ENCODE results near the gene FBXO41. TPM values are rescaled to one million over a fixed set of nuclear protein-coding genes. Genes with fewer than 3 reads are reported as not detected.

FBXO41 gene
- total RNA-seq, 1 donor from 2014 or later: 5.2 TPM

DNA sequence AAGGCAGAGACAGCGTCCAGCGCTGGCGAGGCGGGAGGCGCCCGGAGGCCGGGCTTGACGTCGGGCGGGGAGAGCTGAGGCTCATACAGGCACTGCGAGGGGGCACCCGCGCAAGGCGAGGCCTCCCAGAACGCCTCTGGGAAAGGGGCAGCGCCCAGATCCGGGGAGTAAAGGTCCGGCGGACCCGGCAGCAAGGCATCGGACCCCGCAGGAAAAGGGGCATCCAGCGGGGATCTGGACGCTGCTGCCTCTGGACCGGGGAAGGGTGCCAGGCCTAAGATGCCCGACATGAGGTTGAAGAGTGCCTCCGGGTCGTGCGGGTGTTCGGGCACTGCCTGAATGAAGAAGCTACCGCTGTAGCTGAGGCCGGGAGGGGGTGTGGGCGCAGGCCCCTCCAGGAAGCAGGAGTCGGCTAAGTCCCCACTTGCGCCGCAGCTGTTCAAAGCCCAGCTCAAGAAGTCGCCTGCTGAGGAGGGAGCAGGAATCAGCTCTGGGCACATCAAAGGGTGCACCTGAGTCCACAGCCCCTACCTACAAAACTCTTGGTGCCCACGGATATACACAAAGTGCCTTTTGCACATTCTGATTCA is 8.1 kb upstream of the FBXO41 start:
- Mint-ChIP-seq H3K9me3 (no peaks in the 10 kb centered on the region), H3K36me3 (no peaks in the 10 kb centered on the region), H3K4me1 (ENCODE audit: unreplicated experiment) (no peaks in the 10 kb centered on the region), H3K4me3 (peak overlapping the region; percentile 79), H3K27me3 (peaks cover 95% of the 10 kb centered on the region), H3K27ac (peak overlapping the region; percentile 36)
- TF ChIP-seq, protein P1, sequence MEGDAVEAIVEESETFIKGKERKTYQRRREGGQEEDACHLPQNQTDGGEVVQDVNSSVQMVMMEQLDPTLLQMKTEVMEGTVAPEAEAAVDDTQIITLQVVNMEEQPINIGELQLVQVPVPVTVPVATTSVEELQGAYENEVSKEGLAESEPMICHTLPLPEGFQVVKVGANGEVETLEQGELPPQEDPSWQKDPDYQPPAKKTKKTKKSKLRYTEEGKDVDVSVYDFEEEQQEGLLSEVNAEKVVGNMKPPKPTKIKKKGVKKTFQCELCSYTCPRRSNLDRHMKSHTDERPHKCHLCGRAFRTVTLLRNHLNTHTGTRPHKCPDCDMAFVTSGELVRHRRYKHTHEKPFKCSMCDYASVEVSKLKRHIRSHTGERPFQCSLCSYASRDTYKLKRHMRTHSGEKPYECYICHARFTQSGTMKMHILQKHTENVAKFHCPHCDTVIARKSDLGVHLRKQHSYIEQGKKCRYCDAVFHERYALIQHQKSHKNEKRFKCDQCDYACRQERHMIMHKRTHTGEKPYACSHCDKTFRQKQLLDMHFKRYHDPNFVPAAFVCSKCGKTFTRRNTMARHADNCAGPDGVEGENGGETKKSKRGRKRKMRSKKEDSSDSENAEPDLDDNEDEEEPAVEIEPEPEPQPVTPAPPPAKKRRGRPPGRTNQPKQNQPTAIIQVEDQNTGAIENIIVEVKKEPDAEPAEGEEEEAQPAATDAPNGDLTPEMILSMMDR (conservative IDR thresholded peaks at IDR 0.05): no peak
- DNase-seq (ENCODE audit: extremely low spot score, unreplicated experiment): no peak

DNA sequence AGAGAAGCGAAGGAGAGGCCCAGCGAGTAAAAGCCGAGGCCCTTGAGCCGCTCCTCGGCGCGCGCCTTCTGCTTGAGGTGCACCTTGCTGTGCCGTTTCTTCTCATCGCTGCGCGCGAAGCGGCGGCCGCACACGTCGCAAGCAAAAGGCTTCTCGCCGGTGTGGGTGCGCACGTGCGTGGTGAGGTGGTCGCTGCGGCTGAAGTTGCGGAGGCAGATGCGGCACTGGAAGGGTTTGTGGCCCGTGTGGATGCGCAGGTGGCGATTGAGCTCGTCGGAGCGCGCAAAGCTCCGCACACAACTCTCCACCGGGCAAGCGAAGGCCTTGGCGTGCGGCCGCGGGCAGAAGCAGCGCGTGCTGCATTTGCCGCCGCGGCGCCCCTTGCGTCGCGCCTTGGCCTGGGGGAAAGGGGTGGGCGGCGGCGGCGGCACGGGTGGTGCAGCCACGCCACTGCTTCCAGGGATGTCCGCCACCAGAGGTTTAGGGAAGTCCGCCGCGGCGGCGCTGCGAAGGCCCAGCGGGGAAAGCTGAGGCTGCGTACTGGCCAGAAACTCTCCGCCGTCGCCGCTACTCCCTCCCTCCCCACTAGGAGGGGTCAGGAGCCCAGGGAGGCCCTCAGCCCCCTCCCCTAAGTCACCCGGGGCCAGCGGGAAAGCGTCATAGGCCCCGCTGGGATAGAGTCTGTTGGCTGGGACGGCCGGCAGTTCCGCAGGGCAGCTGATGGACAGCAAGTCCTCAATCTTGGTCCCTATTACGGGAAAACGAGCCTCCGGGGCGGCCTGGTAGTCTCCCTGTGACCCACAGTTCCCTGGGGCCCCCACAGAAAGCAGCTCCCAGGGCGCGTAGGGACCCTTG is 7.4 kb upstream of the FBXO41 start:
- Mint-ChIP-seq H3K4me1 (ENCODE audit: unreplicated experiment) (no peaks in the 10 kb centered on the region), H3K9me3 (no peaks in the 10 kb centered on the region), H3K36me3 (no peaks in the 10 kb centered on the region), H3K4me3 (peak overlapping the region; percentile 79), H3K27me3 (peaks cover 95% of the 10 kb centered on the region), H3K27ac (no peak overlapping the region)
- TF ChIP-seq, protein P1 (conservative IDR thresholded peaks at IDR 0.05): peak; percentile 46
- DNase-seq (ENCODE audit: extremely low spot score, unreplicated experiment): no peak

DNA sequence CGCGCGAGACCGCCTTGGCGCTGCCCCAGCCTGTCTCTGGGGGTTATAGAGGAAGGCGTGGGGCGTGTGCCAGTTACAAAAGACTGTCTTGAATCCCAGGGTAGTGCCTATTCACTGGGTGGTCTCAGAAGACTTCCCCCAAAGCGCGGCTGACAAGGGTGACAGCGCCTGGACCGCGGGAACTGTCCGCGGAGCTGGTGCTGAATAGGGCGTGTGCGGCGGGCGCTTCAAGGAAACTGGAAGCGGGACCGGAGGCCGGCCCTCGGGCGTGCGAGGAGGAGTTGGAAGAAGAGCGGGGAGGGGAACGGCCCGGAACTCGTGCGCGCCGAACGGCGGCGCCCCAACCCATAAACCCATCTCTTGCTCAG is 6.8 kb upstream of the FBXO41 start:
- Mint-ChIP-seq H3K27ac (no peak overlapping the region), H3K4me3 (peak overlapping the region; percentile 79), H3K36me3 (no peaks in the 10 kb centered on the region), H3K9me3 (no peaks in the 10 kb centered on the region), H3K4me1 (ENCODE audit: unreplicated experiment) (no peaks in the 10 kb centered on the region), H3K27me3 (peaks cover 95% of the 10 kb centered on the region)
- TF ChIP-seq, protein P1 (conservative IDR thresholded peaks at IDR 0.05): no peak
- peak; percentile 77 for DNase-seq (ENCODE audit: extremely low spot score, unreplicated experiment)

DNA sequence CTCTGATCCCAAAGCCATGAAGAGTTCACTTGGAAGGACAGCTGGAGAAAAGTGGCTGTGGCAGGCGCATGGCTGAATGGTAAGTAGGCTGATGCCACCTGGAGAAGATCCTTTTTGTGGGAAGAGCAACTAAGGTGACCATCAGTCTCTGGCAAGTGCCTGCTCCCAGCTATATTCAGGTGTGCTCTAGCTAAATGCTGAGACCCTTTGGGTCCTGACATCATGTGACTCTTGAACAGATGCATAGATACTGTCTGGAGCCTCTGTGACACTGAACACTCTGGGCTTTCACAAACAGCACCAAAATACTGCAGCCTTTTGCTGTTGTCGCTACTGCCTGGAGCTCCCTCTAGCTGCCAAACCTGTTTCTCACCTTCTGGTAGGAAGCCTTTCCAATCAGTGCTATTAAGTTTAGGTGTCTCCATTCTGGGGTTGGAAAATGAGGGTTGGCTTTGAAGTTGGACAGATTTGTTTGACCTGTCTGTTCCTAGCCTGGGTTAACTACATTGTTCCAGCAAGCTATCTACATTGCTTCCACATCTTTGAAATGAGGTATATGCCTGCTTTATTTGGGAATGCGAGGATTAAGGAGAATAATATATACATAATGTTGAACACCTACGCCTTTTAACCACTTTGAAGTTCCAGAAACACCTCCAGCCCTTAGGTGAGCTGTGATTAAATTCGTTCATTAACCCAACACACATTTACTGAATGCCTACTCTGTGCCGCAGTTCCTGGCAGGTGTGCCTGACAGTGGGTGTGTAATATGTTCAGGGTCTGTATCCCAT is 6.0 kb upstream of the FBXO41 start:
- Mint-ChIP-seq H3K36me3 (no peaks in the 10 kb centered on the region), H3K4me1 (ENCODE audit: unreplicated experiment) (no peaks in the 10 kb centered on the region), H3K9me3 (no peaks in the 10 kb centered on the region), H3K4me3 (no peak overlapping the region), H3K27ac (no peak overlapping the region), H3K27me3 (peaks cover 95% of the 10 kb centered on the region)
- DNase-seq (ENCODE audit: extremely low spot score, unreplicated experiment): peak; percentile 63
- TF ChIP-seq, protein P1 (conservative IDR thresholded peaks at IDR 0.05): peak; percentile 64

DNA sequence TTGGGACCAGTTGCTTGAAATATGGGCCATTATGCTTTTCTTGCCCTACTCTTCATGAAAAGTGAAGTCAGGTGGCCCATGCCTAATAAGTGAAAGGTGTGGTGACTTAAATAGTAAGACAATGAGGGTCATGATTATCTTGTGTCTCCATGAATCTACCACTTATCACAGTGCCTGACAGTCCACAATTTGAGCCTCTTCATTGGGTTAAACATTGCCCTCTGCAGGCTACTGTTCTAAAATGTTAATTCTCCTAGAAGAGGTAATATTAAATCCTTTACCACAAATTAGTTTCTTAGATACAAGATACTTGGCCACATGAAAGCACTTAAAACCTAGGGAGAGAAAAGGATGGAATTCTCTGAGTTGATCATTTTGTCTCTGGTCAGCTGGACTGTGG is 5.0 kb upstream of the FBXO41 start:
- H3K4me3 Mint-ChIP-seq: no peak overlapping the region
- no peaks in the 10 kb centered on the region for H3K36me3 Mint-ChIP-seq
- no peaks in the 10 kb centered on the region for H3K9me3 Mint-ChIP-seq
- peaks cover 92% of the 10 kb centered on the region for H3K27me3 Mint-ChIP-seq
- DNase-seq (ENCODE audit: extremely low spot score, unreplicated experiment): no peak
- no peak overlapping the region for H3K27ac Mint-ChIP-seq
- TF ChIP-seq, protein P1 (conservative IDR thresholded peaks at IDR 0.05): no peak
- no peaks in the 10 kb centered on the region for H3K4me1 Mint-ChIP-seq (ENCODE audit: unreplicated experiment)

Measured in type B pancreatic cell (in vitro differentiated cells).